Measurements from ENCODE around the gene PLEKHM3. TPM values are rescaled to one million over a fixed set of nuclear protein-coding genes. Genes with fewer than 3 reads are reported as not detected.

The PLEKHM3 gene
- total and polyA plus RNA-seq, 2 of the 13 experiments (the other 11 are each of a cell fraction or from before 2014, with no cell fraction given), result 4.5 to 4.7 TPM

GRCh38 chr2:207892716-207893402, 132.5 kb downstream of the PLEKHM3 start:
- H3K4me2 ChIP-seq (ENCODE audit: low read depth, low read length), result no peak overlapping the region
- intact Hi-C loops (cut with micrococcal nuclease; ENCODE audit: unreplicated experiment), result no loop called here

More at GRCh38 chr2:207892716-207893402, 132.5 kb downstream of the PLEKHM3 start:
- FAIRE-seq (no peak), DNase-seq (ENCODE audit: low spot score) (no peak), ATAC-seq (no peak)
- in situ Hi-C loops (cut with HindIII; ENCODE audit: extremely low pct_ligation_motif_present, low pct_unique_long_range_greater_than_20kb), result no loop called here
- Histone ChIP-seq H3K79me2 (ENCODE audit: insufficient read depth, low read length) (no peaks in the 10 kb centered on the region), H2AFZ (ENCODE audit: low read length) (no peak overlapping the region), H3K9me3 (ENCODE audit: low read length) (no peaks in the 10 kb centered on the region), H3K4me1 (ENCODE audit: insufficient read depth, low read length) (peaks cover 76% of the 10 kb centered on the region), H3K27ac (ENCODE audit: extremely low read length, insufficient read depth, low read length) (no peak overlapping the region), H4K20me1 (ENCODE audit: insufficient read depth, low read length) (no peaks in the 10 kb centered on the region), H3K27me3 (ENCODE audit: control insufficient read depth in 1 of 2, insufficient read depth in 2 of 2, low read length in 2 of 2) (no peaks in the 10 kb centered on the region), H3K36me3 (replicated peaks in 1 of 2; ENCODE audit: control insufficient read depth in 1 of 2, insufficient read depth in 2 of 2, low read length in 2 of 2) (no peaks in the 10 kb centered on the region), H3K4me3 (replicated peaks in 1 of 3; ENCODE audit: insufficient read depth in 1 of 3, low read depth in 2 of 3, low read length in 3 of 3) (no peak overlapping the region), H3K9ac (ENCODE audit: insufficient read depth, low read depth, low read length) (no peak overlapping the region)
- CTCF ChIA-PET (ENCODE audit: low intra/inter-chr PET ratio, low total read pairs), result no interaction called here
- no TSS peak for BruUV-seq (replicated peaks)
- POLR2A ChIA-PET, result interaction anchor here (1.7 to 7.4 kb wide), 2 partner anchors 22 to 46 kb away, joined by 5 to 86 read pairs; no protein-coding TSS in a partner anchor
- 86% methylated on average over 7 of the region's 7 CpGs for WGBS (ENCODE audit: low lambda C conversion rate)
- no peak for TF ChIP-seq TRIM22 (IDR thresholded peaks at IDR 0.05)
- no peak for TF ChIP-seq ARNTL (CRISPR knock-in tag; IDR thresholded peaks at IDR 0.05)
- TF ChIP-seq ZSCAN30 (CRISPR knock-in tag; IDR thresholded peaks at IDR 0.05), result no peak
- TF ChIP-seq NFRKB (IDR thresholded peaks at IDR 0.05), result no peak
- TF ChIP-seq CCDC6 (CRISPR knock-in tag; IDR thresholded peaks at IDR 0.05), result no peak
- TF ChIP-seq E2F1 (CRISPR knock-in tag; IDR thresholded peaks at IDR 0.05), result no peak
- no peak for TF ChIP-seq ZNF710 (CRISPR knock-in tag; IDR thresholded peaks at IDR 0.05; ENCODE audit: borderline replicate concordance)

All from HepG2 (cell line).